Stimulated activated CD4-positive, alpha-beta T cell treated with anti-CD3 and anti-CD28 coated beads, Interleukin-1b, Interleukin-23, amount 100 ng/mL, for 4 hours (primary cell): Measurements from ENCODE around the gene ATP2C2.
"Not testable (repeated sequence)": the region's sequence is repeated elsewhere in the genome, so short reads cannot be mapped to it uniquely, and the experiment has no call there.

Source experiments
- DNase-seq, 2 donors: peaks; one replicate each; pipeline ENCODE4 v3.0.0-alpha.2; 2020; ENCODE audit warnings: low read depth in 2 of 2

The ATP2C2 gene

GRCh38 chr16:84368308-84368996 is at the start of gene ATP2C2:
TSS of gene ATP2C2 (plus strand) at chr16:84368538. CDS start at chr16:84368616, 78 bp downstream.
- DNase-seq: no peak

GRCh38 chr16:84319146-84319760 is 49.1 kb upstream of the ATP2C2 start:
- no peak for DNase-seq

GRCh38 chr16:84320511-84320910 is 47.8 kb upstream of the ATP2C2 start:
- DNase-seq: no peak

GRCh38 chr16:84321932-84322331 is 46.4 kb upstream of the ATP2C2 start:
- no peak for DNase-seq

GRCh38 chr16:84322749-84323148 is 45.6 kb upstream of the ATP2C2 start:
- no peak for DNase-seq

- DNase-seq: no peak
Measured at GRCh38 chr16:84323606-84324005, 44.7 kb upstream of the ATP2C2 start.

GRCh38 chr16:84324434-84325262 is 43.7 kb upstream of the ATP2C2 start:
- DNase-seq: no peak

GRCh38 chr16:84326545-84326944 is 41.8 kb upstream of the ATP2C2 start:
- DNase-seq: no peak

GRCh38 chr16:84327926-84328505 is 40.3 kb upstream of the ATP2C2 start:
- DNase-seq: no peak

GRCh38 chr16:84329016-84329415 is 39.3 kb upstream of the ATP2C2 start:
- no peak for DNase-seq

- DNase-seq: no peak
Measured at GRCh38 chr16:84329843-84330684, 38.3 kb upstream of the ATP2C2 start.

GRCh38 chr16:84330685-84331050 is 37.7 kb upstream of the ATP2C2 start:
- no peak for DNase-seq

GRCh38 chr16:84331998-84332780 is 36.1 kb upstream of the ATP2C2 start:
- no peak for DNase-seq

GRCh38 chr16:84332975-84333684 is 35.2 kb upstream of the ATP2C2 start:
- no peak for DNase-seq

GRCh38 chr16:84334058-84334457 is 34.3 kb upstream of the ATP2C2 start:
- no peak for DNase-seq

- DNase-seq: no peak
Measured at GRCh38 chr16:84334482-84334881, 33.9 kb upstream of the ATP2C2 start.

- DNase-seq: not testable (repeated sequence)
Measured at GRCh38 chr16:84337236-84337635, 31.1 kb upstream of the ATP2C2 start.

GRCh38 chr16:84339311-84339710 is 29.0 kb upstream of the ATP2C2 start:
- DNase-seq: no peak

- DNase-seq: no peak
Measured at GRCh38 chr16:84339766-84340165, 28.6 kb upstream of the ATP2C2 start.
